SK-N-MC (cell line): ENCODE data around the gene ASTL.

Source experiments
- EZH2 ChIP-seq: fragments of 200-600 bp; sonication (generic); IDR thresholded peaks from one replicate; pipeline ENCODE4 v1.6.1; 2017; ENCODE audit warnings: antibody characterized with exemption
- POLR2AphosphoS5 ChIP-seq: IDR thresholded peaks from 2 replicates; pipeline ENCODE4 v1.6.1; 2012; ENCODE audit warnings: mild to moderate bottlenecking, low read depth, low read length, borderline replicate concordance

DNA sequence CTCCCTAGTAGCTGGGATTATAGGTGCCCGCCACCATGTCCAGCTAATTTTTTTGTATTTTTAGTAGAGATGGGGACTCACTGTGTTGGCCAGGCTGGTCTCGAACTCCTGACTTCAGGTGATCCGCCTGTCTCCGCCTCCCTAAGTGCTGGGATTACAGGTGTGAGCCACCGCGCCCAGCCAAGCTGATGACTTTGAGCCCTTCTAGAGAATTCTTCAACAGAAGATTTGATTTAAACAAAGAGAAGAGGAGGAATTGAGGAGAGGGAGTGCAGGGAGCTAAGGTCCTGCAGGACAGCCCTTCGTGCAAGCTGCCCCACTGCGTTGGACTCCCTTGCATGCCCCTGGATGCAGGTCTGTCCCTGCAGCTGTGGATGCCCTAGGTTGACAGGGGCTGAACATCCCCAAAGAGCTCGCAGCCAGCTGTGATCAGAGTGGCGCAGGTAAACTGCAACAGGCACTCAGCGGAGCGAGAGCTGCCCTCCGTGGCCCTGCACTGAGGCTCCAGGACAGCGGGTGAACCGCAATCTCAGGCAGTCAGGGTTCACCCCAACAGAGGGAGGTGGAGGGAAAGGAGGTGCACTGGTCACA lies 35.6 kb downstream of the ASTL start:
- TF ChIP-seq EZH2 (no peak), POLR2AphosphoS5 (no peak)
